Ishikawa (cell line): ENCODE data around the gene CSNK1G1.

Experiments
- CEBPB ChIP-seq: IDR thresholded peaks from 2 replicates; pipeline ENCODE4 v1.6.1; 2012
- CREB1 ChIP-seq: IDR thresholded peaks from 2 replicates; pipeline ENCODE4 v1.6.1; 2012; ENCODE audit warnings: low read depth
- EGR1 ChIP-seq: IDR thresholded peaks from 2 replicates; pipeline ENCODE4 v1.6.1; 2012
- EP300 ChIP-seq: IDR thresholded peaks from 2 replicates; pipeline ENCODE4 v1.6.1; 2012; ENCODE audit warnings: borderline replicate concordance
- FOXM1 ChIP-seq: IDR thresholded peaks from 2 replicates; pipeline ENCODE4 v1.6.1; 2012; ENCODE audit warnings: low read depth, borderline replicate concordance
- NFIC ChIP-seq: IDR thresholded peaks from 2 replicates; pipeline ENCODE4 v1.6.1; 2012
- RAD21 ChIP-seq: IDR thresholded peaks from 2 replicates; pipeline ENCODE4 v1.6.1; 2012; ENCODE audit warnings: low read depth
- REST ChIP-seq: IDR thresholded peaks from 2 replicates; pipeline ENCODE4 v1.6.1; 2012; ENCODE audit warnings: low read depth, mild to moderate bottlenecking
- TAF1 ChIP-seq: IDR thresholded peaks from 2 replicates; pipeline ENCODE4 v1.6.1; 2012; ENCODE audit warnings: low read depth, mild to moderate bottlenecking
- TCF12 ChIP-seq: IDR thresholded peaks from 2 replicates; pipeline ENCODE4 v1.6.1; 2012; ENCODE audit warnings: low read depth
- TEAD4 ChIP-seq: IDR thresholded peaks from 2 replicates; pipeline ENCODE4 v1.6.1; 2012
- USF1 ChIP-seq: IDR thresholded peaks from 2 replicates; pipeline ENCODE4 v1.6.1; 2012
- YY1 ChIP-seq: IDR thresholded peaks from 2 replicates; pipeline ENCODE4 v1.6.1; 2012; ENCODE audit warnings: low read depth
- ZBTB7A ChIP-seq: IDR thresholded peaks from 2 replicates; pipeline ENCODE4 v1.6.1; 2012; ENCODE audit warnings: low read depth
- TF ChIP-seq, protein P1 (sequence below): IDR thresholded peaks from 2 replicates; pipeline ENCODE4 v1.6.1; 2012

CSNK1G1 gene

DNA sequence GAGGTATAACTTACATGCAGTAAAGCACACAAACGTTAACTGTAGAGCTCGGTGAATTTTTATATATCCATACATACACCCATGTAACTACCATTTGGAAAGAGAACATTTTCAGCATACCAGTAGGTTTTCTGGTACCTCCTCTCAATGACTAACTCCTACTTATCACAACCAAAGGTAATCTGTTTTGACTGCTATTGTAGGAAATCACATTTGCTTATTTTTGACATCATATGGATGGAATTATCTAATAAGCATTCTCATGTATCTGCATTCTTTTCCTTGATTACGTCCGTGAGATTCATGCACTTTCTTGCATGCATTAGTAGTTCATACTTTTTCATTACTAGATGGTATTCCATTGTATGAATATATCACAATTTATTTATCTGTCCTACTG is 76.8 kb downstream of the CSNK1G1 start:
- TF ChIP-seq ZBTB7A (no peak), FOXM1 (no peak), RAD21 (no peak), EGR1 (no peak), REST (no peak)

GRCh38 chr15:64275934-64276333 is 80.0 kb downstream of the CSNK1G1 start:
- no peak for TF ChIP-seq YY1
- TF ChIP-seq CEBPB, result no peak
- no peak for TF ChIP-seq EGR1
- no peak for TF ChIP-seq NFIC
- TF ChIP-seq REST, result no peak
- TF ChIP-seq FOXM1, result no peak
- TF ChIP-seq TEAD4, result no peak
- TF ChIP-seq ZBTB7A, result no peak
- TF ChIP-seq TAF1, result no peak
- no peak for TF ChIP-seq USF1
- no peak for TF ChIP-seq CREB1
- TF ChIP-seq EP300, result no peak
- TF ChIP-seq, protein P1, sequence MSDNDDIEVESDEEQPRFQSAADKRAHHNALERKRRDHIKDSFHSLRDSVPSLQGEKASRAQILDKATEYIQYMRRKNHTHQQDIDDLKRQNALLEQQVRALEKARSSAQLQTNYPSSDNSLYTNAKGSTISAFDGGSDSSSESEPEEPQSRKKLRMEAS, result no peak
- no peak for TF ChIP-seq TCF12
- TF ChIP-seq RAD21, result no peak

DNA sequence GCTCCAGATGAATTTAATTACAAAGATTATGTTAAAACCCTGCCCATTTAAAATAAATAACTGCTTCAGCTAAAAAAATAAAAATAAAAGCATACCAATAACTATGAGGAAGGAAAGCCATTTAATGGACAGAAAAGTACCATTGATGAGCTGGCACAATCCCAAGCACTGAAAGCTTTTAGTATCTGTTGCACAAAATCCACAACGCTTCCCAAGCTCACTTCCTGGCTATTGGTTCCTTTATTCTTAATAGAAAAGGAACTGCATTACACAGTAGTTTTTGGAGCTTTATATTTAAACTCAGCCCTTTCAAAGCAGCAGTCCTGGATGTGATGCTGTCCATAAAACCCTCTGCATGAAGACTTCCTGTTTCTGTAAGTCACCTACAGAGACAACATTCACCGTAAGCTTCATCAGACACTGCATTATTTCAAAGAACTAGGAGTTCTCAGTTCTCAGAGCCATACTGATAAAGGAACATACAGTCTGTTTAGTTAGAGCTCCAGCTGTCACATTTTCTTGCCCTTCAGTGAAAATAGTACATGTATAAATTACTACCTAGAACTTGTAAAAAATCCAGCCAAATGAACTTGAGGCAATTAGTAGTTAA is 81.5 kb downstream of the CSNK1G1 start:
- TF ChIP-seq USF1 (no peak), TAF1 (no peak), RAD21 (no peak), TEAD4 (no peak), YY1 (no peak), NFIC (no peak), FOXM1 (no peak), TCF12 (no peak), ZBTB7A (no peak), CREB1 (no peak), EGR1 (no peak), EP300 (no peak), REST (no peak), CEBPB (no peak)
- TF ChIP-seq, protein P1, result no peak

DNA sequence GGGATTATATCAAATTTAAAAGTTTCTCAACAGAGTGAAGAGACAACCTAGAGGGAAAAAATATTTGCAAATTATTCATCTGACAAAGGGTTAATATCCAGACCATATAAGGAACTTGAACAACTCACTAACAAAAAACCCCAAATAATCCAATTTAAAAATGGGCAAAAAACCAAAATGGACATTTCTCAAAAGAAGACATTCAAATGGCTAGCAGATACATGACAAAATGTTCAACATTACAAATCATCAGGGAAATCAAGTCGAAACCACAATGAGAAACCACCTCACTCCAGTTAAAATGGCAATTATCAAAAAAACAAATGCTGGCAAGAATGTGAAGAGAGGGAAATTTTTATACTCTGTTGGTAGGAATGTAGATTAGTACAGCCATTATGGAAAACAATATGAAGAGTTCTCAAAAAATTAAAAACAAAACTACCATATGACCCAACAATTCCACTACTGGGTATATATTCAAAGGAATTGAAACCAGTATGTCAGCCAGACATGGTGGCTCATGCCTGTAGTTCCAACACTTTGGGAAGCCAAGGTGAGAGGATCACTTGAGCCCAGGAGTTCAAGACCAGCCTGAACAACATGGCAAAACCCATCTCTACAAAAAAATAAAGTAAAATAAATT is 88.5 kb downstream of the CSNK1G1 start:
- TF ChIP-seq EGR1 (no peak), TAF1 (no peak), ZBTB7A (no peak), USF1 (no peak), CEBPB (no peak), FOXM1 (no peak), CREB1 (no peak), TEAD4 (no peak), EP300 (no peak), NFIC (no peak), REST (no peak)
- TF ChIP-seq, protein P1, result no peak
